GM12878 (cell line): ENCODE results near the gene SDC1. TPM values are rescaled to one million over a fixed set of nuclear protein-coding genes. Genes with fewer than 3 reads are reported as not detected.

Experiments
- ATAC-seq: fragments of 200-7000 bp; cut with Tn5 transposase; 3 replicates; pipeline ENCODE4 v1.9.1; 2020; ENCODE audit warnings: mild to moderate bottlenecking, moderate library complexity
- BruUV-seq: library from RNA; stranded (reverse); fragments of 400-500 nt; replicated peaks from 2 replicates; lab custom pipeline; 2021; lab: Mats Ljungman, UMichigan
- CTCF ChIA-PET: fragments of 300-600 bp; sonication (Branson Sonifier 250); formaldehyde crosslinking; extraction: SDS; loops from one replicate; lab custom pipeline; 2021; ENCODE audit warnings: inconsistent platforms; lab: Yijun Ruan, JAX
- POLR2A ChIA-PET: fragments of 350-600 bp; formaldehyde crosslinking; extraction: SDS; loops from one replicate; lab custom pipeline; 2021; ENCODE audit warnings: inconsistent platforms; lab: Charles Lee
- RAD21 ChIA-PET: fragments of 300-600 bp; sonication (Branson Sonifier 250); formaldehyde crosslinking; loops from one replicate; lab custom pipeline; 2023; ENCODE audit warnings: antibody characterized with exemption; ENCODE audit not compliant: unreplicated experiment; lab: Charles Lee
- SMC1A ChIA-PET: fragments of 300-600 bp; sonication (Branson Sonifier 250); formaldehyde crosslinking; loops from one replicate; lab custom pipeline; 2023; ENCODE audit not compliant: unreplicated experiment, uncharacterized antibody; lab: Charles Lee
- DNase-seq: peaks from one replicate; pipeline ENCODE4 v3.0.0-alpha.2; 2011; ENCODE audit warnings: low read depth, low spot score
- FAIRE-seq: peaks from 3 replicates; lab custom pipeline; 2011; peaks lifted over from hg19 to GRCh38; lab: Jason Lieb, UNC
- H2AFZ ChIP-seq: 2 replicates; pipeline ENCODE4 v1.6.0; 2011; ENCODE audit warnings: low read depth, low read length, control low read depth; ENCODE audit not compliant: control insufficient read depth
- H3K27ac ChIP-seq: 2 replicates; pipeline ENCODE4 v1.5.1; 2011; ENCODE audit warnings: control low read depth; ENCODE audit not compliant: control insufficient read depth, insufficient read depth
- H3K27me3 ChIP-seq, 2 experiments: replicated peaks in 1 of 2; 2 replicates each; pipeline versions ENCODE4 v1.6.0 to v1.6.1; 2011; ENCODE audit warnings: low read length in 1 of 2; ENCODE audit not compliant: control insufficient read depth in 2 of 2, insufficient read depth in 2 of 2
- H3K36me3 ChIP-seq, 2 experiments: 2 replicates each; pipeline ENCODE4 v1.5.1; 2011; ENCODE audit warnings: low read length in 1 of 2; ENCODE audit not compliant: control insufficient read depth in 2 of 2, insufficient read depth in 2 of 2
- H3K4me1 ChIP-seq: 2 replicates; pipeline ENCODE4 v1.6.1; 2011; ENCODE audit warnings: mild to moderate bottlenecking, low read length, moderate library complexity, mixed read lengths; ENCODE audit not compliant: control insufficient read depth, insufficient read depth
- H3K4me2 ChIP-seq: 2 replicates; pipeline ENCODE4 v1.6.0; 2011; ENCODE audit warnings: control low read depth; ENCODE audit not compliant: control insufficient read depth, insufficient read depth
- H3K4me3 ChIP-seq: fragments of 200-600 bp; sonication (generic); 2 replicates; pipeline ENCODE4 v1.5.1; 2016
- H3K79me2 ChIP-seq: 2 replicates; pipeline ENCODE4 v1.6.0; 2011; ENCODE audit warnings: low read length; ENCODE audit not compliant: control insufficient read depth, insufficient read depth
- H3K9ac ChIP-seq: 2 replicates; pipeline ENCODE4 v1.8.0; 2011; ENCODE audit warnings: low read length, control low read depth, mixed read lengths; ENCODE audit not compliant: control insufficient read depth, insufficient read depth
- H3K9me3 ChIP-seq: replicated peaks from 3 replicates; pipeline ENCODE4 v1.5.1; 2011; ENCODE audit warnings: mild to moderate bottlenecking, low read length; ENCODE audit not compliant: control insufficient read depth, insufficient read depth
- H4K20me1 ChIP-seq: 2 replicates; pipeline ENCODE4 v1.6.0; 2011; ENCODE audit not compliant: control insufficient read depth, insufficient read depth
- CBX3 ChIP-seq: fragments of 200-600 bp; sonication (generic); IDR thresholded peaks from 2 replicates; pipeline ENCODE4 v1.6.1; 2016; ENCODE audit warnings: low read depth, borderline replicate concordance
- CREB1 ChIP-seq: IDR thresholded peaks from 2 replicates; pipeline ENCODE4 v1.6.1; 2012; ENCODE audit warnings: low read depth, mild to moderate bottlenecking, inconsistent platforms
- HCFC1 ChIP-seq: fragments of 150-350 bp; IDR thresholded peaks from 2 replicates; pipeline ENCODE4 v1.6.1; 2014; ENCODE audit warnings: low read length
- KLF5 ChIP-seq: fragments of 450-650 bp; IDR thresholded peaks from 2 replicates; pipeline ENCODE4 v1.6.1; 2014; ENCODE audit warnings: mild to moderate bottlenecking; ENCODE audit not compliant: partially characterized antibody
- LARP7 ChIP-seq: fragments of 450-650 bp; IDR thresholded peaks from 2 replicates; pipeline ENCODE4 v1.6.1; 2017; ENCODE audit warnings: mild to moderate bottlenecking
- MEF2A ChIP-seq: IDR thresholded peaks from 2 replicates; pipeline ENCODE4 v1.6.1; 2011; ENCODE audit warnings: low read depth, mild to moderate bottlenecking, low read length, moderate library complexity; ENCODE audit not compliant: insufficient read depth
- MYC ChIP-seq: IDR thresholded peaks from 2 replicates; pipeline ENCODE4 v1.6.1; 2011; ENCODE audit warnings: mild to moderate bottlenecking, low read length, moderate library complexity, inconsistent platforms; ENCODE audit not compliant: insufficient read depth, insufficient replicate concordance, insufficient read length, severe bottlenecking
- NFIC ChIP-seq: IDR thresholded peaks from 2 replicates; pipeline ENCODE4 v1.6.1; 2012; ENCODE audit warnings: low read depth, mild to moderate bottlenecking, inconsistent platforms, low read length, moderate library complexity
- NR2C1 ChIP-seq: fragments of 450-650 bp; IDR thresholded peaks from 2 replicates; pipeline ENCODE4 v1.6.1; 2017; ENCODE audit warnings: antibody characterized with exemption, mild to moderate bottlenecking, moderate library complexity
- POLR2A ChIP-seq: IDR thresholded peaks from 2 replicates; pipeline ENCODE4 v1.6.1; 2011; ENCODE audit warnings: low read depth, mild to moderate bottlenecking, low read length
- POU2F2 ChIP-seq: IDR thresholded peaks from 3 replicates; pipeline ENCODE4 v1.6.1; 2011; ENCODE audit warnings: low read depth, mild to moderate bottlenecking, low read length, borderline replicate concordance
- RUNX3 ChIP-seq: IDR thresholded peaks from 2 replicates; pipeline ENCODE4 v1.6.1; 2012; ENCODE audit warnings: low read length, inconsistent platforms
- SREBF2 ChIP-seq: IDR thresholded peaks from 2 replicates; pipeline ENCODE4 v1.6.1; 2012; ENCODE audit warnings: mild to moderate bottlenecking, low read length
- SRF ChIP-seq, 2 experiments: IDR thresholded peaks; 2 replicates each; pipeline ENCODE4 v1.6.1; 2011; ENCODE audit warnings: low read depth in 2 of 2, low read length in 2 of 2, mild to moderate bottlenecking in 1 of 2, moderate library complexity in 1 of 2
- TARDBP ChIP-seq: IDR thresholded peaks from 2 replicates; pipeline ENCODE4 v1.6.1; 2016; ENCODE audit warnings: borderline replicate concordance
- ZNF217 ChIP-seq: fragments of 450-650 bp; IDR thresholded peaks from 2 replicates; pipeline ENCODE4 v1.6.1; 2017; ENCODE audit warnings: antibody characterized with exemption, mild to moderate bottlenecking
- WGBS: methylation state at CpG from one replicate; pipeline ENCODE4 v1.1.6; 2016; ENCODE audit warnings: low lambda C conversion rate; ENCODE audit not compliant: insufficient replicate concordance, insufficient coverage; ENCODE audit errors: missing lambda C conversion rate; 5-methylcytosine and 5-hydroxymethylcytosine counted together
- in situ Hi-C: fragments of 300-500 bp; cut with MboI; formaldehyde crosslinking; loops from 9 replicates; pipeline ENCODE4 v1.14.3; 2018; ENCODE audit warnings: mixed read lengths
- intact Hi-C: fragments of 100-400 bp; cut with micrococcal nuclease; formaldehyde crosslinking; loops from one replicate; pipeline ENCODE4 v1.14.2; 2022; ENCODE audit not compliant: unreplicated experiment
- polyA plus RNA-seq, 11 experiments: library from polyadenylated mRNA; depleted of rRNA in 4 of 11; unstranded in 6 of 11; stranded (reverse) in 5 of 11; fragments of >200 nt; fragmentation: Nextera tagmentation in 4 of 11; fragmentation: Illumina TruSeq in 1 of 11; extraction: Ambion mirVana in 4 of 11; extraction: Trizol in 1 of 11; gene quantifications; 1 replicate in 1 of 11; 2 replicates in 10 of 11; pipeline versions ENCODE4 v1.2.1 to v1.2.3, GENCODE V29; 2011 to 2016; ENCODE audit warnings: inconsistent platforms in 2 of 11, missing spikeins in 2 of 11, low read depth in 1 of 11
- total RNA-seq, 4 experiments: library from RNA; depleted of rRNA in 3 of 4; stranded (reverse); fragments of >200 nt in 3 of 4; fragmentation: Illumina TruSeq in 1 of 4; extraction: Trizol in 1 of 4; gene quantifications; 2 replicates each; pipeline versions ENCODE4 v1.2.1 to v1.2.3, GENCODE V29; 2013 to 2021
- TF ChIP-seq, protein P1 (sequence below), 3 experiments: IDR thresholded peaks in 2 of 3; conservative IDR thresholded peaks in 1 of 3; 2 replicates each; pipeline ENCODE4 v1.5.1; 2011; ENCODE audit warnings: low read depth in 3 of 3, low read length in 3 of 3, mild to moderate bottlenecking in 3 of 3, control low read depth in 2 of 3, moderate library complexity in 2 of 3, inconsistent platforms in 1 of 3, mixed read lengths in 1 of 3; ENCODE audit not compliant: control insufficient read depth in 2 of 3, insufficient read depth in 1 of 3; ENCODE audit errors: extremely low read depth in 1 of 3
- TF ChIP-seq, protein P2 (sequence below): IDR thresholded peaks from 2 replicates; pipeline ENCODE4 v1.6.1; 2011; ENCODE audit warnings: low read depth, low read length, improper control_type of control experiment, borderline replicate concordance
- TF ChIP-seq, protein P3 (sequence below): fragments of 450-650 bp; IDR thresholded peaks from 2 replicates; pipeline ENCODE4 v1.6.1; 2017; ENCODE audit warnings: mild to moderate bottlenecking, moderate library complexity

Gene SDC1
- total and polyA plus RNA-seq, 10 of the 15 experiments (the other 5 are each of a cell fraction or from before 2014, with no cell fraction given): 0.85 to 36.8 (median 23.7) TPM

DNA sequence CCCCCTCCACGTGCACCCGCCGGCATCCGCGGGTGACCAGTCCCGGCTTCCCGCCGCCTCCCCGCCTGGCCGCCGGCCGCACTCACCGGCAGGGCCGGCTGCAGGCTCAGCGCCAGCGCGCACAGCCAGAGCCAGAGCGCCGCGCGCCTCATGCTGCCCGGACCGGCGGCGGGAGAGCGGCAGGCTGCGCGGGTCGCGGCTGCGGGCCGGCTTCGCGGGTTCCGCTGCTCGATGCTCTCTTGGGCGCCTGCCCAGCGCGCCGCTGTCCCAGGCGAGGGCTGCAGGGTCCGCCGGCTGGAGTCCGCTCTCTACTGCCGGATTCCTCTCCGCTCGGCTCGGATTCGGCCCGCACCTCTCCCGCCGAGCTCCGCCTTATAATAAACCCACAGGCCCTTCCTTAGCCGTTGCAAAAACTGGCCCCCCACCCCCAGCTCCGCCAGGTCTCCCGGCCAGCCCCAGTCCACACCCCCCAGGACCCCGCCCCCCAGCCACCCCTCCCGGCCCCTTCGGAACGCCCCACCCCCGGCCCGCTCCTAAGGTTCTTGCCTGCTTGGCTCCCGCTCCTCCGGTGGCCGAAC, at the start of gene SDC1 (continued):
- TF ChIP-seq, protein P1, sequence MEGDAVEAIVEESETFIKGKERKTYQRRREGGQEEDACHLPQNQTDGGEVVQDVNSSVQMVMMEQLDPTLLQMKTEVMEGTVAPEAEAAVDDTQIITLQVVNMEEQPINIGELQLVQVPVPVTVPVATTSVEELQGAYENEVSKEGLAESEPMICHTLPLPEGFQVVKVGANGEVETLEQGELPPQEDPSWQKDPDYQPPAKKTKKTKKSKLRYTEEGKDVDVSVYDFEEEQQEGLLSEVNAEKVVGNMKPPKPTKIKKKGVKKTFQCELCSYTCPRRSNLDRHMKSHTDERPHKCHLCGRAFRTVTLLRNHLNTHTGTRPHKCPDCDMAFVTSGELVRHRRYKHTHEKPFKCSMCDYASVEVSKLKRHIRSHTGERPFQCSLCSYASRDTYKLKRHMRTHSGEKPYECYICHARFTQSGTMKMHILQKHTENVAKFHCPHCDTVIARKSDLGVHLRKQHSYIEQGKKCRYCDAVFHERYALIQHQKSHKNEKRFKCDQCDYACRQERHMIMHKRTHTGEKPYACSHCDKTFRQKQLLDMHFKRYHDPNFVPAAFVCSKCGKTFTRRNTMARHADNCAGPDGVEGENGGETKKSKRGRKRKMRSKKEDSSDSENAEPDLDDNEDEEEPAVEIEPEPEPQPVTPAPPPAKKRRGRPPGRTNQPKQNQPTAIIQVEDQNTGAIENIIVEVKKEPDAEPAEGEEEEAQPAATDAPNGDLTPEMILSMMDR (IDR thresholded peaks at IDR 0.05 in 2 of 3, conservative IDR thresholded peaks at IDR 0.05 in 1 of 3; ENCODE audit: control insufficient read depth in 2 of 3, extremely low read depth in 1 of 3, insufficient read depth in 1 of 3, low read depth in 3 of 3, low read length in 3 of 3): no peak
- TF ChIP-seq NR2C1: no peak
- peak; percentile 63 for TF ChIP-seq LARP7
- no peak for TF ChIP-seq MEF2A
- TF ChIP-seq POU2F2: no peak
- no peak for TF ChIP-seq TARDBP
- TF ChIP-seq, protein P2, sequence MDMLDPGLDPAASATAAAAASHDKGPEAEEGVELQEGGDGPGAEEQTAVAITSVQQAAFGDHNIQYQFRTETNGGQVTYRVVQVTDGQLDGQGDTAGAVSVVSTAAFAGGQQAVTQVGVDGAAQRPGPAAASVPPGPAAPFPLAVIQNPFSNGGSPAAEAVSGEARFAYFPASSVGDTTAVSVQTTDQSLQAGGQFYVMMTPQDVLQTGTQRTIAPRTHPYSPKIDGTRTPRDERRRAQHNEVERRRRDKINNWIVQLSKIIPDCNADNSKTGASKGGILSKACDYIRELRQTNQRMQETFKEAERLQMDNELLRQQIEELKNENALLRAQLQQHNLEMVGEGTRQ: no peak
- peak; percentile 2; the same call in 1 of the 2 replicates for TF ChIP-seq POLR2A

DNA sequence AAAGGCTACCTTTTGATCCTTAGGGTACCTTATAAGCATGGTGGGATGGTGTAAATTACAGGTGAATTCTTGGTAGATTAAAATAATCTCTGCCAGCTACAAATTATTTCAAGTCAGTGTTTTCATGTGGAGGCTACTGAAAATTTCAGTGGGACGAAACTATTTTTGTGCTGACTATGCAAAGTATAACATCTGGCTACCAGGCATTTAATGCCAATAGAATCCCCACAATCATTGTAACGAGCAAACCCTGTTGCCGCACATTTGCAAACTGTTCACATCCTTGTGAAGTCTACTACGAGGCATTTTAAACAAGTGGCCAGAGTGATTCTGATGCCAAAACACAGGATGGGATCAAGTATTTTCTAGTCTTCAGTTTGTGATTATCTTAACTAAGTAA, 48.1 kb upstream of the SDC1 start:
- no TSS peak for BruUV-seq
- no peak for ATAC-seq
- Histone ChIP-seq H3K4me2 (no peak overlapping the region), H4K20me1 (no peaks in the 10 kb centered on the region), H2AFZ (no peak overlapping the region), H3K4me3 (no peak overlapping the region), H3K9ac (no peak overlapping the region), H3K27ac (no peak overlapping the region), H3K36me3 (peaks cover 0 to 28% of the 10 kb centered on the region in 2 experiments; a peak in 3 of 4 replicates), H3K9me3 (no peaks in the 10 kb centered on the region), H3K27me3 (no peaks in the 10 kb centered on the region), H3K79me2 (no peaks in the 10 kb centered on the region), H3K4me1 (no peaks in the 10 kb centered on the region)
- ChIA-PET SMC1A (no interaction called here), CTCF (interaction anchor here (1.6 kb wide), 1 partner anchor 10 kb away, joined by 3 read pairs; no protein-coding TSS in a partner anchor), RAD21 (no interaction called here), POLR2A (no interaction called here)
- intact Hi-C loops (no loop called here), in situ Hi-C loops (no loop called here)
- WGBS: 100% methylated on average over 4 of the region's 4 CpGs
- no peak for FAIRE-seq
- DNase-seq: no peak
- TF ChIP-seq ZNF217 (no peak), NFIC (no peak), HCFC1 (no peak), SREBF2 (no peak), SRF (IDR thresholded peaks at IDR 0.05; ENCODE audit: low read depth in 2 of 2, low read length in 2 of 2) (no peak), CBX3 (no peak), RUNX3 (no peak), MYC (no peak), CREB1 (no peak), KLF5 (no peak)
- TF ChIP-seq, protein P3, sequence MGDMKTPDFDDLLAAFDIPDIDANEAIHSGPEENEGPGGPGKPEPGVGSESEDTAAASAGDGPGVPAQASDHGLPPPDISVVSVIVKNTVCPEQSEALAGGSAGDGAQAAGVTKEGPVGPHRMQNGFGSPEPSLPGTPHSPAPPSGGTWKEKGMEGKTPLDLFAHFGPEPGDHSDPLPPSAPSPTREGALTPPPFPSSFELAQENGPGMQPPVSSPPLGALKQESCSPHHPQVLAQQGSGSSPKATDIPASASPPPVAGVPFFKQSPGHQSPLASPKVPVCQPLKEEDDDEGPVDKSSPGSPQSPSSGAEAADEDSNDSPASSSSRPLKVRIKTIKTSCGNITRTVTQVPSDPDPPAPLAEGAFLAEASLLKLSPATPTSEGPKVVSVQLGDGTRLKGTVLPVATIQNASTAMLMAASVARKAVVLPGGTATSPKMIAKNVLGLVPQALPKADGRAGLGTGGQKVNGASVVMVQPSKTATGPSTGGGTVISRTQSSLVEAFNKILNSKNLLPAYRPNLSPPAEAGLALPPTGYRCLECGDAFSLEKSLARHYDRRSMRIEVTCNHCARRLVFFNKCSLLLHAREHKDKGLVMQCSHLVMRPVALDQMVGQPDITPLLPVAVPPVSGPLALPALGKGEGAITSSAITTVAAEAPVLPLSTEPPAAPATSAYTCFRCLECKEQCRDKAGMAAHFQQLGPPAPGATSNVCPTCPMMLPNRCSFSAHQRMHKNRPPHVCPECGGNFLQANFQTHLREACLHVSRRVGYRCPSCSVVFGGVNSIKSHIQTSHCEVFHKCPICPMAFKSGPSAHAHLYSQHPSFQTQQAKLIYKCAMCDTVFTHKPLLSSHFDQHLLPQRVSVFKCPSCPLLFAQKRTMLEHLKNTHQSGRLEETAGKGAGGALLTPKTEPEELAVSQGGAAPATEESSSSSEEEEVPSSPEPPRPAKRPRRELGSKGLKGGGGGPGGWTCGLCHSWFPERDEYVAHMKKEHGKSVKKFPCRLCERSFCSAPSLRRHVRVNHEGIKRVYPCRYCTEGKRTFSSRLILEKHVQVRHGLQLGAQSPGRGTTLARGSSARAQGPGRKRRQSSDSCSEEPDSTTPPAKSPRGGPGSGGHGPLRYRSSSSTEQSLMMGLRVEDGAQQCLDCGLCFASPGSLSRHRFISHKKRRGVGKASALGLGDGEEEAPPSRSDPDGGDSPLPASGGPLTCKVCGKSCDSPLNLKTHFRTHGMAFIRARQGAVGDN: no peak
